Neuronal stem cell (in vitro differentiated cells): ENCODE data around the gene NAT10.

ENCODE experiments used
- DNase-seq: peaks from one replicate; pipeline ENCODE4 v3.0.0-alpha.2; 2013; ENCODE audit warnings: low spot score
- H2AFZ ChIP-seq: one replicate; pipeline ENCODE4 v1.6.1; 2013; ENCODE audit warnings: mild to moderate bottlenecking, low read length, inconsistent platforms
- H2AK5ac ChIP-seq: 2 replicates; pipeline ENCODE4 v1.6.1; 2013; ENCODE audit warnings: low read depth, mild to moderate bottlenecking, inconsistent platforms, low read length, moderate library complexity, mixed read lengths
- H2BK120ac ChIP-seq: 2 replicates; pipeline ENCODE4 v1.6.1; 2013; ENCODE audit warnings: low read depth, mild to moderate bottlenecking, inconsistent platforms, low read length, moderate library complexity, mixed read lengths
- H2BK12ac ChIP-seq: one replicate; pipeline ENCODE4 v1.6.1; 2013; ENCODE audit warnings: low read length, inconsistent platforms
- H2BK15ac ChIP-seq: 2 replicates; pipeline ENCODE4 v1.6.1; 2013; ENCODE audit warnings: mild to moderate bottlenecking, low read length, inconsistent platforms, mixed read lengths
- H2BK5ac ChIP-seq: one replicate; pipeline ENCODE4 v1.6.1; 2013; ENCODE audit warnings: inconsistent platforms, mild to moderate bottlenecking, low read length, moderate library complexity
- H3K14ac ChIP-seq: one replicate; pipeline ENCODE4 v1.6.1; 2013; ENCODE audit warnings: low read length, inconsistent platforms
- H3K18ac ChIP-seq: 2 replicates; pipeline ENCODE4 v1.6.1; 2013; ENCODE audit warnings: low read length, inconsistent platforms
- H3K23ac ChIP-seq: 2 replicates; pipeline ENCODE4 v1.6.1; 2013; ENCODE audit warnings: low read depth, mild to moderate bottlenecking, mixed read lengths, low read length, inconsistent platforms; ENCODE audit not compliant: poor library complexity
- H3K27ac ChIP-seq: replicated peaks from 3 replicates; pipeline ENCODE4 v1.5.1; 2013; ENCODE audit warnings: low read length, inconsistent platforms
- H3K27me3 ChIP-seq, 3 experiments: 2 replicates each; pipeline ENCODE4 v1.6.1; 2013; ENCODE audit warnings: low read length in 3 of 3, mild to moderate bottlenecking in 2 of 3, inconsistent platforms in 1 of 3, low read depth in 1 of 3, mixed read lengths in 1 of 3, moderate library complexity in 1 of 3; ENCODE audit not compliant: control insufficient read depth in 3 of 3, insufficient read depth in 3 of 3
- H3K36me3 ChIP-seq, 2 donors: replicated peaks in 1 of 2; 2 replicates each; pipeline ENCODE4 v1.6.1; 2013; ENCODE audit warnings: low read length in 2 of 2; ENCODE audit not compliant: control insufficient read depth in 2 of 2, insufficient read depth in 2 of 2
- H3K4ac ChIP-seq: 2 replicates; pipeline ENCODE4 v1.6.1; 2013; ENCODE audit warnings: inconsistent platforms, mild to moderate bottlenecking, low read length, moderate library complexity
- H3K4me1 ChIP-seq, 2 donors: 1 replicate in 1 of 2; 2 replicates in 1 of 2; pipeline ENCODE4 v1.6.1; 2013; ENCODE audit warnings: low read length in 2 of 2, low read depth in 1 of 2; ENCODE audit not compliant: control insufficient read depth in 2 of 2, insufficient read depth in 1 of 2
- H3K4me2 ChIP-seq: one replicate; pipeline ENCODE4 v1.6.1; 2013; ENCODE audit warnings: mild to moderate bottlenecking, low read length, inconsistent platforms; ENCODE audit not compliant: insufficient read depth, poor library complexity, severe bottlenecking
- H3K4me3 ChIP-seq, 2 donors: 2 replicates each; pipeline ENCODE4 v1.5.1; 2013; ENCODE audit warnings: low read length in 2 of 2, mild to moderate bottlenecking in 2 of 2, inconsistent platforms in 1 of 2, moderate library complexity in 1 of 2
- H3K79me1 ChIP-seq: one replicate; pipeline ENCODE4 v1.6.1; 2013; ENCODE audit warnings: low read depth, mild to moderate bottlenecking, inconsistent platforms, low read length, moderate library complexity
- H3K9ac ChIP-seq: one replicate; pipeline ENCODE4 v1.6.1; 2013; ENCODE audit warnings: mild to moderate bottlenecking, low read depth, low read length, inconsistent platforms; ENCODE audit not compliant: poor library complexity
- H3K9me3 ChIP-seq, 2 donors: replicated peaks in 1 of 2; 2 replicates each; pipeline versions ENCODE3 to v1.6.1; 2013; ENCODE audit warnings: low read length in 2 of 2, mild to moderate bottlenecking in 2 of 2, inconsistent platforms in 1 of 2, low read depth in 1 of 2, mixed read lengths in 1 of 2, moderate library complexity in 1 of 2; ENCODE audit not compliant: control insufficient read depth in 2 of 2, insufficient read depth in 1 of 2
- H4K8ac ChIP-seq: one replicate; pipeline ENCODE4 v1.6.1; 2013; ENCODE audit warnings: low read depth, mild to moderate bottlenecking, inconsistent platforms, low read length, moderate library complexity
- H4K91ac ChIP-seq: one replicate; pipeline ENCODE4 v1.6.1; 2013; ENCODE audit warnings: low read length, low read depth, mild to moderate bottlenecking, inconsistent platforms; ENCODE audit not compliant: poor library complexity
- WGBS, 2 donors: extraction: QIAGEN DNeasy Blood & Tissue Kit; methylation state at CpG; one replicate each; pipeline ENCODE4 v1.1.7; 2013; ENCODE audit warnings: missing lambda C conversion rate in 2 of 2, mixed read lengths in 1 of 2; ENCODE audit not compliant: insufficient read length in 2 of 2, insufficient replicate concordance in 1 of 2; ENCODE audit errors: extremely low coverage in 2 of 2; 5-methylcytosine and 5-hydroxymethylcytosine counted together

The NAT10 gene

GRCh38 chr11:34120651-34121050 is 15.2 kb downstream of the NAT10 start:
- no peak overlapping the region for H3K14ac ChIP-seq
- no CpG with 5 or more reads among the region's 4 CpGs for WGBS, 2 donors
- no peak overlapping the region for H3K4me2 ChIP-seq
- H3K27me3 ChIP-seq, result peaks cover 0 to 2% (median 0%) of the 10 kb centered on the region in 3 experiments
- H4K91ac ChIP-seq, result no peak overlapping the region
- H2BK12ac ChIP-seq, result no peak overlapping the region
- H2BK5ac ChIP-seq, result no peak overlapping the region
- no peak overlapping the region for H3K4ac ChIP-seq
- no peaks in the 10 kb centered on the region for H3K4me1 ChIP-seq
- no peak overlapping the region for H3K23ac ChIP-seq
- peaks cover 36 to 94% of the 10 kb centered on the region in 2 donors for H3K36me3 ChIP-seq
- H2AK5ac ChIP-seq, result no peak overlapping the region
- no peak overlapping the region for H2BK15ac ChIP-seq
- no peak overlapping the region for H2BK120ac ChIP-seq
- H4K8ac ChIP-seq, result no peak overlapping the region
- no peak for DNase-seq
- H3K9ac ChIP-seq, result no peak overlapping the region
- H3K27ac ChIP-seq, result no peak overlapping the region
- H2AFZ ChIP-seq, result no peak overlapping the region
- peak overlapping the region in 1 of 2 donors; percentile 32 for H3K4me3 ChIP-seq
- no peak overlapping the region for H3K18ac ChIP-seq
- H3K79me1 ChIP-seq, result peaks cover 2% of the 10 kb centered on the region
- no peaks in the 10 kb centered on the region for H3K9me3 ChIP-seq

GRCh38 chr11:34124885-34125668 is 19.6 kb downstream of the NAT10 start:
- Histone ChIP-seq H3K27ac (no peak overlapping the region), H3K4me3 (no peak overlapping the region), H3K36me3 (peaks cover 33 to 93% of the 10 kb centered on the region in 2 donors)

GRCh38 chr11:34126959-34127848 is 21.8 kb downstream of the NAT10 start:
- DNase-seq, result no peak
- Histone ChIP-seq H3K18ac (no peak overlapping the region), H4K8ac (no peak overlapping the region), H3K4ac (no peak overlapping the region), H3K4me3 (no peak overlapping the region), H2BK5ac (no peak overlapping the region), H3K23ac (no peak overlapping the region), H3K9ac (no peak overlapping the region), H4K91ac (no peak overlapping the region), H2BK12ac (no peak overlapping the region), H2AFZ (no peak overlapping the region), H2BK120ac (no peak overlapping the region), H2BK15ac (no peak overlapping the region), H3K9me3 (peaks cover 0 to 6% of the 10 kb centered on the region in 2 donors), H3K14ac (no peak overlapping the region), H3K4me2 (no peak overlapping the region), H3K79me1 (no peaks in the 10 kb centered on the region), H2AK5ac (no peak overlapping the region), H3K27me3 (no peaks in the 10 kb centered on the region), H3K4me1 (no peaks in the 10 kb centered on the region), H3K36me3 (peaks cover 21 to 95% of the 10 kb centered on the region in 2 donors), H3K27ac (no peak overlapping the region)
- no CpG with 5 or more reads among the region's 12 CpGs for WGBS, 2 donors

More at GRCh38 chr11:34124885-34125668, 19.6 kb downstream of the NAT10 start:
- Histone ChIP-seq H3K23ac (no peak overlapping the region), H4K91ac (no peak overlapping the region), H4K8ac (no peak overlapping the region), H3K18ac (no peak overlapping the region), H3K4me1 (no peaks in the 10 kb centered on the region), H3K4ac (no peak overlapping the region), H2AK5ac (no peak overlapping the region), H2BK120ac (no peak overlapping the region), H2BK12ac (no peak overlapping the region), H3K9ac (no peak overlapping the region), H2BK15ac (no peak overlapping the region), H3K14ac (no peak overlapping the region), H3K9me3 (peaks cover 0 to 6% of the 10 kb centered on the region in 2 donors), H2BK5ac (no peak overlapping the region), H2AFZ (no peak overlapping the region), H3K4me2 (no peak overlapping the region), H3K79me1 (no peaks in the 10 kb centered on the region), H3K27me3 (peaks cover 0 to 2% (median 0%) of the 10 kb centered on the region in 3 experiments)
- no CpG with 5 or more reads among the region's 4 CpGs for WGBS, 2 donors
- no peak for DNase-seq

- no peak overlapping the region for H2AK5ac ChIP-seq
- H3K9me3 ChIP-seq, result peaks cover 0 to 6% of the 10 kb centered on the region in 2 donors
- H3K79me1 ChIP-seq, result no peaks in the 10 kb centered on the region
- no CpG with 5 or more reads among the region's 3 CpGs for WGBS, 2 donors
- no peak overlapping the region for H4K8ac ChIP-seq
- no peak overlapping the region for H3K27ac ChIP-seq
- H2BK5ac ChIP-seq, result no peak overlapping the region
- no peak overlapping the region for H4K91ac ChIP-seq
- H3K4me3 ChIP-seq, result no peak overlapping the region
- H3K23ac ChIP-seq, result no peak overlapping the region
- H3K18ac ChIP-seq, result no peak overlapping the region
- H3K4me1 ChIP-seq, result no peaks in the 10 kb centered on the region
- no peak overlapping the region for H3K14ac ChIP-seq
- no peak overlapping the region for H2AFZ ChIP-seq
- no peaks in the 10 kb centered on the region for H3K27me3 ChIP-seq
- no peak overlapping the region for H3K4me2 ChIP-seq
- peaks cover 19 to 96% of the 10 kb centered on the region in 2 donors for H3K36me3 ChIP-seq
- no peak for DNase-seq
- H2BK12ac ChIP-seq, result no peak overlapping the region
- H3K9ac ChIP-seq, result no peak overlapping the region
- H2BK15ac ChIP-seq, result no peak overlapping the region
- H2BK120ac ChIP-seq, result no peak overlapping the region
- H3K4ac ChIP-seq, result no peak overlapping the region
Measured at GRCh38 chr11:34128824-34129223, 23.4 kb downstream of the NAT10 start.
